ENCODE results near the gene GZMM. TPM values are rescaled to one million over a fixed set of nuclear protein-coding genes. Genes with fewer than 3 reads are reported as not detected.

GZMM gene
- total RNA-seq, 2 donors from 2014 or later: 5.3 TPM; not detected in 1

DNA sequence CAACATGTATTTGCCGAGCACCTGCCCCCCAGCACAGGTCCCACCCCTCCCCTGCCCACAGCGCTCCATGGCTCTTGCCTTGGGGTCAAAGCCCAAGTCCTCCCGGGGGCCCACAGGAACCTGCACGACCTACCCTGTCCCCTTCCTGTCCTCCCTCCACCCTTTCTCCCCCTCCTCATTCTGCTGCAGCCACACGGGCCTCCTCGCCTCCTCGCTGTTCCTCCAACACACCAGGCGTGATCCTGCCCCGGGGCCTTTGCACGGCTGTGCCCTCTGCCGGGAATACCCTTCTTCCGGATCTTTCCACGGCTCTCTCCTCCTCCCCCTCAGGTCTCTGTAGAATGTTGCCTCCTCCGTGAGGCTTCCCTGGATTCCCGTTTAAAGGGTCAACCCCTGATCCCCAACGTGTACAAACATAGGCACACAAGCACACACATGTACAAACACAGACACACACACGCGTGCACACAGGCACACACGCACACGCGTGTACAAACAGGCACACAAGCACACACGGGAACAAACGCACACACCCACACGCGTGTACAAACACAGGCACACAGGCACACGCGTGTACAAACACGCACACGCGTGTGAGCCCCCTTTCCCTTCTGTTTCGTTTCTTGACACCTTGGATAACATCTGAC is 44.8 kb upstream of the GZMM start:
- DNase-seq (no peak), ATAC-seq (no peak)
- Histone ChIP-seq H3K27ac (no peak overlapping the region), H3K4me3 (no peak overlapping the region), H3K9me3 (no peaks in the 10 kb centered on the region), H3K36me3 (replicated peaks in 1 of 2; ENCODE audit: insufficient read depth in 1 of 2, low read depth in 2 of 2) (no peaks in the 10 kb centered on the region), H3K27me3 (peaks cover 5 to 32% of the 10 kb centered on the region in 2 donors), H3K4me1 (peaks cover 21% of the 10 kb centered on the region)
- 63 to 71% methylated on average over 30 to 31 of the region's 31 CpGs for WGBS, 2 donors
- no peak for TF ChIP-seq CTCF (IDR thresholded peaks at IDR 0.05)
- no peak for TF ChIP-seq POLR2A (IDR thresholded peaks at IDR 0.05)
- intact Hi-C loops (cut with DNase I): no loop called here

- no peak overlapping the region for H3K4me3 ChIP-seq
- no peak overlapping the region for H3K27ac ChIP-seq
- peaks cover 5 to 21% of the 10 kb centered on the region in 2 donors for H3K27me3 ChIP-seq
Measured at GRCh38 chr19:501646-502045, 42.2 kb upstream of the GZMM start.

GRCh38 chr19:504616-505015 is 39.2 kb upstream of the GZMM start:
- H3K9me3 ChIP-seq: no peaks in the 10 kb centered on the region
- H3K36me3 ChIP-seq (replicated peaks in 1 of 2; ENCODE audit: insufficient read depth in 1 of 2, low read depth in 2 of 2): no peaks in the 10 kb centered on the region
- no peak overlapping the region for H3K4me3 ChIP-seq
- TF ChIP-seq POLR2A (IDR thresholded peaks at IDR 0.05) (no peak), CTCF (IDR thresholded peaks at IDR 0.05) (no peak)
- H3K4me1 ChIP-seq: peaks cover 20% of the 10 kb centered on the region
- H3K27ac ChIP-seq: no peak overlapping the region
- 63 to 70% methylated on average over 2 to 5 of the region's 14 CpGs for WGBS, 2 donors
- DNase-seq: no peak
- intact Hi-C loops (cut with DNase I): no loop called here
- peaks cover 0 to under 1% of the 10 kb centered on the region in 2 donors for H3K27me3 ChIP-seq
- no peak for ATAC-seq

More at GRCh38 chr19:501646-502045, 42.2 kb upstream of the GZMM start:
- Histone ChIP-seq H3K4me1 (peaks cover 17% of the 10 kb centered on the region), H3K9me3 (no peaks in the 10 kb centered on the region), H3K36me3 (replicated peaks in 1 of 2; ENCODE audit: insufficient read depth in 1 of 2, low read depth in 2 of 2) (no peaks in the 10 kb centered on the region)
- intact Hi-C loops (cut with DNase I): no loop called here
- 73 to 76% methylated on average over 9 to 17 of the region's 17 CpGs for WGBS, 2 donors
- ATAC-seq (no peak), DNase-seq (no peak)
- no peak for TF ChIP-seq CTCF (IDR thresholded peaks at IDR 0.05)
- no peak for TF ChIP-seq POLR2A (IDR thresholded peaks at IDR 0.05)

- ATAC-seq (peak; percentile 90), DNase-seq (peak; percentile 99 to 100 (median 100))
- Histone ChIP-seq H3K27me3 (no peaks in the 10 kb centered on the region), H3K27ac (peak overlapping the region; percentile 78 to 88 (median 84)), H3K36me3 (replicated peaks in 1 of 2; ENCODE audit: insufficient read depth in 1 of 2, low read depth in 2 of 2) (no peaks in the 10 kb centered on the region), H3K4me1 (peaks cover 25% of the 10 kb centered on the region), H3K9me3 (no peaks in the 10 kb centered on the region), H3K4me3 (peak overlapping the region; percentile 17 to 32)
- 2 to 18% methylated on average over 7 to 47 of the region's 48 CpGs for WGBS, 2 donors
- intact Hi-C loops (cut with DNase I): no loop called here
- peak in 2 of 3 donors; percentile 55 to 57 for TF ChIP-seq POLR2A (IDR thresholded peaks at IDR 0.05)
- TF ChIP-seq CTCF (IDR thresholded peaks at IDR 0.05): peak; percentile 89 to 100 (median 98)
Measured at GRCh38 chr19:506404-507285, 37.2 kb upstream of the GZMM start.

All from body of pancreas (tissue), 4 donors.